GM18868 (cell line): Measurements from ENCODE around the gene RGS2.

Experiments
- ATAC-seq: cut with Tn5 transposase; IDR thresholded peaks from one replicate; pipeline ENCODE4 v1.9.1; 2021; ENCODE audit warnings: mild to moderate bottlenecking, moderate library complexity; ENCODE audit not compliant: unreplicated experiment

RGS2 gene

DNA sequence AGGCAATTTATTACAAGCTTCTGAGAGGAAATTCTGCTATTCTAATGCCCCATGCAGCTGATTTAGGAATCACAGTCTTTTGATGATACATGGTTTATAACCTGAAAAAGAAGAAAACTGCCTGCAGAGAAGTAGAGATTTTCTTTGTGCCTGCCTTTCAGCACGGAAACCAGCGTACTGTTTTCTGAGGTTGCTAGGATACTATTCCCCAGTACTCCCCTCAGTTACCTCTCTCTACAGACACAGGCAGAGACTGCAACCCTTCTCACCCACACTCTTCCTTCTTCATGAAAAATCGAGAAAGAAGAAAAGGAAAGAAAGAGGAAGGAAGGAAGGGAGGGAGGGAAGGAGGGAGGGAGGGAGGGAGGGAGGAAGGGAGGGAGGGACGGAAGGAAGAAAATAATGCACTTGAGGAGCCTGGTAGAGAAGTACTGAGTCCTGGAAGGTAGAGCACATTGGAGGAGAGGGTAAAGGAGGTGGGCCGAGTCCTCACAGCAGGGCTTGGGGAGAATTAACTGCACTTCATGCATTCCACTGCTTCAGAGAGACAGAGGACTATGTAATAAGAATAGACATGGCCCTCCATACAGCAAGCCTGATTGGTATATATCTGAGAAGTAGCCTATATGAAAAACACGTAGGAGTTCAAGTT is 21.9 kb downstream of the RGS2 start:
- ATAC-seq = no peak

DNA sequence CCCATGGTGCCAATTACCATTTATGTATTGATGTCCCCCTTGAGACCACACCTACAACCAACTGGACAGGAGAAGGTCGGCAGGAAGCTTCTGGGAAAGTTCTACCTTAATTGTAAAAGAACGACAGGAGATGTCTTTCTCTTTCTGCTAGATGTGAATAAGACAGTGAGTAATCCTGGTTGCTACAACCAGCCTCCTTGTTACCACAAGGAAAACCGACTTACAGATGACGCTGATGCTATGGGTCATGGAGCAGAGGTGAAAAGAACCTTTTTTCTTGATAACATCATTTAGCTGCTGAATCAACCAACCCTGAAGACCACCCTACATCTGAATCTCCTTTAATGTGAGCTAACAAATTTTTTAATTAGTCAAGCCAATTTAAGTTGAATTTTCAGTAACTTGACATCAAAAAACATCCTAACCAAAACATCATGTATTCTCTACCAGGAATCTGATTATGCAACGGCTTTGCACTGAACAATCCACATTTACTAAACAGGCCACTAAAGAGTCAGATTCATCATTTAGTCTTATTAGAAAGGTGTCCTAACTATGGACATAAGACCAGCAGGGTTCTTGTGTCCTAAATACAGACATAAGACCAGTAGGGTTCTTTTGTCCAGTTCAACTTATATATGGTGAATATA is 23.0 kb downstream of the RGS2 start:
- no peak for ATAC-seq

DNA sequence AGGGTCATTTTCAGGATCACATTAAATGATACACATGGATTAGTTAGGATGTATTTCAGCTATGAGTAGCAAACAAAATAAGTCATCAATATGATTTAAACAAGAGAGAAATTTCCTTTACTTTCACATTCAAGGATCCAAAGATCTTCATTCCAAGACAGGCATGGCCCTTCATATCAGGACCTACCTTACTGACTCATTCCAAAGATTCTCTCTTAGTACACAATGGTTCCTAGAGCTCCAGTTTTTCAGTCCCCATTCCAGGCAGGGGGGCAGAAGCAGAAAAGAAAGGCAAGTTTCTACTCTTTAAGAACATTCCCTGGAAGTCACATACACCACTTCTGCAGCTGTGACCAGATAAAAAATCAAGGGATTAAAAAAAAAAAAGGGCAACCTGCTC is 23.7 kb downstream of the RGS2 start:
- no peak for ATAC-seq

DNA sequence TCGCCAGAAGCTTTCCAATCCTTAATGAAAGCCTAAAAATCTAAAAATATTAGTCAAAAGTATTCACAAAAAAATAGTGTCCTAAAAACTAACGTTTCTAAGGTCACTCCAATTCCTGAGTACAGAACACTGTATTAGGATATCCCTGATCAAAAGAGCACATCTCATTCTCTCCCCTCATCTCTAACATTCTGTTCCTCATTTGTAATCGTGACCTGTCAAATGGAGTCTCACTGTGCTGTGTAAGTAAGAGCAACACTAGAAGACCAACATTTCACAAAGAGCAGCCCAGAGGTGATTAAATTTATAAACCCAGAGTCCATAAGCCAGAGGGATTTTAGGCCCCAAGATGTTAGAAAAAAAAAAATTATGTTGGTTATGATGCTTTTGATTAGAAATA is 26.3 kb downstream of the RGS2 start:
- no peak for ATAC-seq

DNA sequence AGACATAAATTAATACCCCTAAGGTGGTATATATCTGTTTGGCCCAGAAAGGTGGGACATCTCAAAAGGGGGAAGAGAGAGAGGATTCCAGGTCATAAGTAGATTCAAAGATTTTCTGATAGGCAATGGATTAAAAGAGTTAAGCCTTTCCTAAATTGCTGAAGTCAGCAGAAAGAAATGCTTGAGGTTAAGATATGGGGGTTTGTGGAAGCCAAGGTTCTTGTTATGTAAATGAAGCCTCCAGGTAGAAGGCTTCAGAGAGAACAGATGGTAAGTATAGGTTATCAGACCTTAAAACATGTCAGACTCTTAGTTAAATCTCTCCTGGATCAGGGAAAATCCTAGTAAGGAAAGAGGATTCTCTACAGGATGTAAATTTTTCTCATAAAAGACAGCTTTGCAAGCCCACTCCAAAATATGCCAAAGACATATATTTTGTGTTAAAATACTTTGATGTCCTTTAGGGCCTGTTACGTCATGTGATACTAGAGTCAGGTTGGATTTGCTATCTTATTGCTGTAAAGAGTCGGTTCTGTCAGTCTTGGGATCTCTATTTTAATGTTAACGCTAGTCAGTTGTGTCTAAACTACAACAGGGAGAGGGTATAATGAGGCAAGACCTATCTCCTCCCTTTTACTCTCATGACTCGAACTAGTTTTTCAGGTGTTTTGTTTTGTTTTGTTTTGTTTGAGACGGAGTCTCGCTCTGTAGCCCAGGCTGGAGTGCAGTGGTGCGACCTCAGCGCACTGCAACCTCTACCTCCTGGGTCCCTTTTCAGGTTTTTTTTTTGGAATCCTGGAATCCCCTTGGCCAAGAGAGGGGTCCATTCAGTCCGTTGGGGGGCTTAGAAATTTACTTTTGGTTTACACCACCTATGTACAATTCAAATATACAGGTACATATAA is 30.6 kb downstream of the RGS2 start:
- ATAC-seq = no peak

DNA sequence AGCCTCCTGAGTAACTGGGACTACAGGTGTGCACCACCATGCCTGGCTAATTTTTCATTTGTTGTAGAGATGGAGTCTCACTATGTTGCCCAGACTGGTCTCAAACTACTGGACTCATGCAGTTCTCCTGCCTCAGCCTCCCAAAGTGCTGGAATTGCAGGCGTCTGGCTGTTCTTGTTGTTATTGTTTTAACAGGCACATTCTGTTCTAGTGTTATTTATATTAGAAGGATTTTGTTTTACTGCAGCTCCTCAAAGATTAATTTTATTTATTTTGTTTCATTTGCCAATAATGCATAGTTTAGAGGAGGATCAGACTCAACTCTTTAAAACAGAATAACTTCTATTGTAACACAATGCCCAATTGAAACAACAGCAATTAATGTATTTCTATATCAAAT is 35.5 kb downstream of the RGS2 start:
- no peak for ATAC-seq

DNA sequence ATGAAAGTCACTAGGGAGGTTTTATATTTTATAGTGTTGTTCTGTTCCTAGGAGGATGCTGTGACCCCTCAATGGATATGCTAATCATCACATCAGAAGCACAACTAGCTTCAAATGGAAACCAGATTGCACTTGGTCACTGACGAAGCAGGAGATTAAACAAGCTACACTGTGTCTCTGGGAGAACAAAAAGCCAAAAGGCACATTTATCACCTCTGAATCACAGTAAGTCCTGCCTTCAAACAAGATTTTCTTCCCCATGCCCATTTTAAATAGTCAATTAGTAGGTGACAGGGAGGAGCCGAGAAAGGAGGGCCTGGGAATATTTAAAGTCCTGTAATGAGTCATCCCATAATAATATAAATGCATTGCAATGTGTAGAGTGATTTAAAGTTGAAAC is 38.1 kb downstream of the RGS2 start:
- ATAC-seq = no peak

DNA sequence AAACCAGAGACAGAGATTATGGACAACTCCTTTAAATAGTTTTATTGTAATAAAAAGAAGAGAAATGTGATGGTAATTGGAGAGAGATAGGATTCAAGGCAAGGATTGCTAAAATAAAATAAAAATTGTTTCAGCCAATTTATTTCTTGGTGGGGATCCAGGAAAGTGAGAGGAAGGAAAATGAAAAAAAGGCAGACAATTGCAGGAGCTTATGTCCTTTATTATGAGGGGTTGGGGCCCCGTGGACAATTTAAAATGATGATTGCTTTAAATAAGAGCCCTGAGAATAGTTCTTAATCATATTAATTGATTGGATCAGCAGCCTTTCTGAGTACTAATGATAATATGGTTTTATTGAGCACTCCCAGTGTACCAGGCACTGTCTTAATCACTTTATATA is 40.2 kb downstream of the RGS2 start:
- ATAC-seq = no peak

DNA sequence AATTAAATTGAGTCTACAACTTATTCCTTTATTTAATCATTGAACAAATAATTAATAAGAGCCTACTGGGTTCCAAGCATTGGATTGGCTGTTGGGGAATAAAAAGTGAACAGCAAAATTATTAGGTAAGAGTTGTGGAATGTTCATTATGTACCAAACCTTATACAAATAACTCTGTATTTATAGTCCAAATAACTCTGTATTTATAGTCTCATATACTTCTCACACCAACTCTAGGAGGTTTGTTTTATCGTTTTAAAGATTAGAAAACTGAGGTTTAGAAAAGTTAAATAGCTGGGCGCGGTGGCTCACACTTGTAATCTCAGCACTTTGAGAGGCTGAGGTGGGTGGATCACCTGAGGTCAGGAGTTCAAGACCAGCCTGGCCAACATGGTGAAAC is 40.6 kb downstream of the RGS2 start:
- ATAC-seq = no peak

DNA sequence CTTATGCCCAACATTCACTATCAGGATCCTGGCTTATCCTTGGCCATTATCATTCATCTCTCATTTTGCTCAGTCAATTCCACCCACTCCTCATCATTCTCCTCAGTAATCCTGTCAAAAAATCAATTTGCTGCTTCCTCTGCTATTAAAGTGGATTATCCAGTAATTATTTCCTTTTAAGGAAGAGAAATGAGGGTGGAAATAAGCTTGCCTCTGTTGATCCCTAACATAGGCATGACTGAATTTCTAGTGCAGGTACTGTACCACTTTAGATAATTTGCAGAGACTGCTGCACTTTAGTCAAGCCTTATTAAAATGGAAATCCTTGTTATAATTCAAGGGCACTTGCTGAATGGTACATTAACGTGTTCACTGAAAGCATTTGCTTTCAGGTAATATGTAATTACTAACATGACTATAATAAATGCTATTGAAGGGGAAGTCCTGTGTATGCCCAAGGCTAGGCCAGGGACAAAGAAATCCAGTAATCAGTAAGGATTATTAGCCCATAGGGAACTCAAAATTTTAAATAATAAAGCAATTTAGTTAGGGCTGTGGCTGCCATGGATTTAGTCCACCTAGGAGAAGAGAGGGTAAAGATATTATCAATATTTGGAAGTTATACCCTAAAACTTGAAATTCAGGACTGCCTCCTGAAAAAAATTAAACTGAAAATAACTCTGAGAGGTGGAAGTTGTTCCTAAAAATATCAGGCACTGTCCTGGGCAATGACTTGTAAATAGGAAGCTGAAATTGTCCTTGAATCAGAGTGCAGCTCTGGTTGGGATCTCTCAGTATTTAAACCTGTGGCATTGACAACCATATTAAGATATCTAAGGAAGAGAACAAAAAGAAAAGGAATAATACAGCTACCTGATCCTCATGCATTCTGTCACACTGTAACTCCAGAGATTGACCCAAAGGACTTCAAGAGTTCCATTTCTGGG is 43.4 kb downstream of the RGS2 start:
- ATAC-seq = no peak

DNA sequence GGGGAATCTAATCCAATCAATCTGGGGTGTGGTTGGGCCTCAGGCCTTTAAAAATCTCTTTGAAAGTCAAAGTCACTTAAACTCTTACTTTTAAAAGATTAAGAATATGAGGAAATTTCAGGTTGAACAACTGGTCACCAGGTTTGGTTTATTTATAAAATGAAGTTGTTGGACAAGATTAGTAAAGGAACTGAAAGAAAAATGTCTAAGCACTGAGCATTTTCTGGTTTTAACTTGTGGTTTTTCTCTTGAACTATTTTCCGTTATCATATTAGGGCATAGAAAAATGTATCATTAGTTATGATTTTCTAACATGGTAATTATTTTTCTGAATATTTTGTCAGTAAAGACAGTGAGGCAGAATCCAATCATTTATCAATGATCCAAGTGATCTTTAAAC is 49.6 kb downstream of the RGS2 start:
- no peak for ATAC-seq

DNA sequence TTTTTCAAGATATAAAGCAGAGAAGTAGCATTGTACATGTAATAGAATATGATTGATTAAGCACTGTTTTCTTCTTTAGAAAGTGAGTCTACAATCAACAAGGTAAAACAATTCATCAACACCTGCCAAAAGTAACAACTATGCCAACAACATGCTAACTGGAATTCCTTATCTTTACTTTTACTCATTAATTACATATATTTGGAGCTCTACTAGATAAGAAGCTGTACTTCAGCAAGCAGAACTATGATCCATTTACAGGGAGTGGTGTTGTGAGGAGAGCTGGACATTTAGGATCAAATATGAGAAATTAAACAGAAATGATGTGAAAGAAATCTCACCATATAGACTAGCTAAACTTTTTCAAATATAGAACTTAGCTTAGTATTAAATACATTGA is 51.0 kb downstream of the RGS2 start:
- no peak for ATAC-seq

DNA sequence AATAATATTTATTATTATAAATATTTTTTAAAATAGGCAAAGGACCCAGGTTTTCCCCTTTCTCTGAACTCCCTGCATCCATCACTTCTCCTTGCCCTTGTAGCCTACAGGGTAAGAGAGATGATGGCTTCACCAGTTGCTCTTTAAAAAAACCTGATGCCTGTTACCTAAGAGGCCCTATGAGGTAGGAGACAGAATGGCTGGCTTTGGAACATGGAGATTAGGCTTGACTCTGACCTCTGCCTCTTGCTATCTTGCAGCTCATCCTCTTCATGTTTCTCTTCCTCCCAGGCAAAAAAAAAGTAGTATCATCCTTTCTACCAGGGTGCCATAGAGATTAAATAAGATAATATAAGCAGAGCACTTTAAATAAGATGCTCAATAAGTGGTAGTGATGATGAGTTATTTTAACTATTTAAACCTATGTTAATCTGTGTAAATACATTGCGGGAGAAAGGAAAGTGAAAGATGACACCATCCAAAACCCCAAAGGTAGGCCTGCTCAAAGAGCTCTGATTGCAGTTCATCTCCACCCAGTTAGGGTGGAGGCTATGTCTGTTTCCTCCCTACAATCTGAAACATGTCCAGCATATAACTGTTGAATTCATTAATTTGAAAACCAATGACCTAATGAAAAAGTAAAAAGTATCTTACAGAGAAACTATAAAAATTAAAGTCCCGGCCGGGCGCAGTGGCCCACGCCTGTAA is 51.8 kb downstream of the RGS2 start:
- ATAC-seq = peak; percentile 43

DNA sequence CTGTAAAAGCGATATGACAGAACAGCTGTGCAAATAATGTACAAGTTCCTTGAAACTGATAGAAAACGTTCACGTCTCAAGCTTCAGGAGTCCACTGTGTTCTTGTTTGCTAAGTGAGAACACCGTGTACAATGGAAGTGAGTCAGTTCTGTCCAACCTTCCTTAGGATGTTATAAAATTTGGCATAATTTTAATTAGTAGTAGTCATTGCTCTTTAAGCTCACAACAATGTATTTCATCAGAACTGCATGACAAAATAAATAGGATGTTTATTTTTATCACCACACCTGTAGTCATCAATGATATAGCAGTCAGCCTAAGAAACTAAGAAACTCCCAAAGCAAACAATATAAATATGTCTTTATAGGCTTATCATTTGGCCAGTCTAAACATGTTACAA is 53.0 kb downstream of the RGS2 start:
- ATAC-seq = no peak
